Tibial nerve (tissue), 4 donors: ENCODE data around the gene STK10. TPM values are rescaled to one million over a fixed set of nuclear protein-coding genes. Genes with fewer than 3 reads are reported as not detected.

ENCODE experiments used
- DNase-seq, 2 donors: peaks; one replicate each; pipeline ENCODE4 v3.0.0-alpha.2; 2019; ENCODE audit warnings: low spot score in 2 of 2
- H3K27ac ChIP-seq, 4 donors: fragments of 200-600 bp; sonication (generic) in 3 of 4; one replicate each; pipeline ENCODE4 v1.5.1; 2017 to 2019; ENCODE audit warnings: mild to moderate bottlenecking in 1 of 4
- H3K27me3 ChIP-seq, 2 donors: fragments of 200-600 bp; sonication (generic) in 1 of 2; one replicate each; pipeline versions ENCODE4 v1.5.1 to v1.6.0; 2017 to 2019
- H3K36me3 ChIP-seq, 3 donors: fragments of 200-600 bp; sonication (generic); one replicate each; pipeline ENCODE4 v1.5.1; 2018 to 2019
- H3K4me1 ChIP-seq, 4 donors: fragments of 200-600 bp; sonication (generic) in 3 of 4; one replicate each; pipeline ENCODE4 v1.5.1; 2017 to 2019
- H3K4me3 ChIP-seq, 4 donors: fragments of 200-600 bp; sonication (generic) in 3 of 4; one replicate each; pipeline ENCODE4 v1.5.1; 2017 to 2019; ENCODE audit warnings: mild to moderate bottlenecking in 1 of 4, moderate library complexity in 1 of 4
- H3K9me3 ChIP-seq, 4 donors: fragments of 200-600 bp; sonication (generic) in 3 of 4; one replicate each; pipeline ENCODE4 v1.5.1; 2017 to 2019
- CTCF ChIP-seq, 5 experiments: fragments of 200-600 bp in 3 of 5; fragments of 450-650 bp in 2 of 5; sonication (generic) in 3 of 5; IDR thresholded peaks; one replicate each; pipeline ENCODE4 v1.5.1; 2016 to 2019; ENCODE audit warnings: antibody characterized with exemption in 5 of 5, mild to moderate bottlenecking in 3 of 5, moderate library complexity in 2 of 5
- EP300 ChIP-seq, 2 donors: sonication (generic); formaldehyde crosslinking; IDR thresholded peaks; one replicate each; pipeline ENCODE4 v1.6.1; 2017; ENCODE audit warnings: antibody characterized with exemption in 2 of 2, mild to moderate bottlenecking in 1 of 2
- POLR2A ChIP-seq, 2 donors: fragments of 450-650 bp; IDR thresholded peaks; one replicate each; pipeline ENCODE4 v1.6.1; 2017; ENCODE audit warnings: antibody characterized with exemption in 2 of 2, mild to moderate bottlenecking in 2 of 2, moderate library complexity in 2 of 2
- WGBS, 2 donors: methylation state at CpG; one replicate each; pipeline ENCODE4 v1.1.5; 2018; 5-methylcytosine and 5-hydroxymethylcytosine counted together
- total RNA-seq, 4 donors: library from RNA; depleted of rRNA; stranded (reverse); fragments of >200 nt; gene quantifications; one replicate each; pipeline ENCODE4 v1.1.0, GENCODE V29; 2016

Gene STK10
- total RNA-seq, 4 donors from 2014 or later = 35.4 to 75.6 (median 48.0) TPM

DNA sequence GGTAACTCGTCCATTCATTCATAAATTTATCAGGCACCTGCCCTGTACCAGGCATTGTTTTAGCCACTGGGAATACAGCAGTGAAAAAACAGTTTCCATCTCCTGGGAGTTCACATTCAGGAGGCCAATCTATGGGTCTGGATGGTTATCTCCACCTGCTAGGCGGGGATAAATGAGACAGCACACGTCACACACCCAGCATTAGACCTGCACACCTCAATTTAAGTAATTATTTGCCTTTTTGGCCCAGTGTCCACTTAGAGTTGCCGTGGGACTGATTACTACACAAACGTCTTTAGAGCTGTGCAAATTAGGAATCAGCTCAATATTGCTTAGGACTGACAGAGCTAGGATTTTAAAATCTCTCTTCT, 46.1 kb downstream of the STK10 start:
- no peak for TF ChIP-seq CTCF (IDR thresholded peaks at IDR 0.05)
- no peak for TF ChIP-seq POLR2A (IDR thresholded peaks at IDR 0.05)
- no peak for TF ChIP-seq EP300 (IDR thresholded peaks at IDR 0.05)
- whole genome bisulfite sequencing, 2 donors = 78% methylated on average over 5 of the region's 5 CpGs
- H3K27ac ChIP-seq = peak overlapping the region in 2 of 4 donors; percentile 83 to 85

GRCh38 chr5:172140866-172141265, 47.2 kb downstream of the STK10 start:
- H3K27ac ChIP-seq = peak overlapping the region in 2 of 4 donors; percentile 83 to 85
- 67 to 69% methylated on average over 6 of the region's 6 CpGs for WGBS, 2 donors
- H3K4me3 ChIP-seq = no peak overlapping the region
- H3K36me3 ChIP-seq = no peaks in the 10 kb centered on the region
- DNase-seq = no peak
- peaks cover 0 to 36% (median 23%) of the 10 kb centered on the region in 4 donors for H3K4me1 ChIP-seq
- no peak for TF ChIP-seq CTCF (IDR thresholded peaks at IDR 0.05)
- TF ChIP-seq POLR2A (IDR thresholded peaks at IDR 0.05) = no peak
- no peak for TF ChIP-seq EP300 (IDR thresholded peaks at IDR 0.05)
- H3K9me3 ChIP-seq = no peaks in the 10 kb centered on the region
- no peaks in the 10 kb centered on the region for H3K27me3 ChIP-seq

More for the DNA sequence above, 46.1 kb downstream of the STK10 start:
- H3K4me3 ChIP-seq = no peak overlapping the region
- no peaks in the 10 kb centered on the region for H3K36me3 ChIP-seq
- no peaks in the 10 kb centered on the region for H3K9me3 ChIP-seq
- no peak for DNase-seq
- H3K27me3 ChIP-seq = no peaks in the 10 kb centered on the region
- H3K4me1 ChIP-seq = peaks cover 0 to 47% (median 32%) of the 10 kb centered on the region in 4 donors

- Histone ChIP-seq H3K4me3 (no peak overlapping the region), H3K36me3 (no peaks in the 10 kb centered on the region), H3K27ac (peak overlapping the region in 1 of 4 donors; percentile 83), H3K27me3 (no peaks in the 10 kb centered on the region), H3K9me3 (no peaks in the 10 kb centered on the region), H3K4me1 (peaks cover 0 to 29% (median 16%) of the 10 kb centered on the region in 4 donors)
- DNase-seq = no peak
- 87 to 91% methylated on average over 9 of the region's 9 CpGs for WGBS, 2 donors
- TF ChIP-seq POLR2A (IDR thresholded peaks at IDR 0.05) (no peak), EP300 (IDR thresholded peaks at IDR 0.05) (no peak), CTCF (IDR thresholded peaks at IDR 0.05) (no peak)
Measured at GRCh38 chr5:172140120-172140519, 47.9 kb downstream of the STK10 start.

DNA sequence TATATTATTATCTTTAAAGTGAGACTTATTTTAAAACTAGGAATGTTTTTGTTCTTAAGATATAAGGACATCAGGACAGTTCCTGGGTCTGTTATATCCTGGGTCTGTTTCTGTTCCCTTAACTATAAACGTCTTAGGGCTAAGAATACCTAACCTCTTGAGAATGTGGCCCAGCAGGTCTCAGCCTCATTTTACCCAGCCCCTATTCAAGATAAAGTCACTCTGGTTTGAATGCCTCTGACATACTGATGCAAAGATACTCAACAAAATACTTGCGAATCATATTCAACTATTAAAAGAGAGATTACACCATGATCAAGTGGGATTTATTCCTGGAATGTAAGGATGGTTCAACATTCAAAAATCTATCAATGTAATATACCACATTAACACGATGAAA, 51.0 kb downstream of the STK10 start:
- Histone ChIP-seq H3K9me3 (no peaks in the 10 kb centered on the region), H3K27ac (no peak overlapping the region), H3K4me1 (peaks cover 0 to 17% (median 1%) of the 10 kb centered on the region in 4 donors), H3K36me3 (no peaks in the 10 kb centered on the region), H3K4me3 (no peak overlapping the region), H3K27me3 (no peaks in the 10 kb centered on the region)
- WGBS, 2 donors = 87 to 94% methylated on average over 3 of the region's 3 CpGs
- TF ChIP-seq POLR2A (IDR thresholded peaks at IDR 0.05) (no peak), CTCF (IDR thresholded peaks at IDR 0.05) (no peak), EP300 (IDR thresholded peaks at IDR 0.05) (no peak)
- no peak for DNase-seq

GRCh38 chr5:172133359-172134029, 54.5 kb downstream of the STK10 start:
- H3K27ac ChIP-seq = peak overlapping the region in 3 of 4 donors; percentile 50 to 63 (median 57)
- WGBS, 2 donors = 54 to 70% methylated on average over 10 of the region's 10 CpGs
- peak in 1 of 2 donors; percentile 43 for DNase-seq
- H3K27me3 ChIP-seq = no peaks in the 10 kb centered on the region
- TF ChIP-seq EP300 (IDR thresholded peaks at IDR 0.05) = peak in 1 of 2 donors; percentile 79
- TF ChIP-seq CTCF (IDR thresholded peaks at IDR 0.05) = no peak
- H3K4me3 ChIP-seq = no peak overlapping the region
- H3K9me3 ChIP-seq = no peaks in the 10 kb centered on the region
- peaks cover 0 to 4% (median 0%) of the 10 kb centered on the region in 3 donors for H3K36me3 ChIP-seq
- H3K4me1 ChIP-seq = peaks cover 0 to 30% (median 0%) of the 10 kb centered on the region in 4 donors
